ENCODE data around the gene KCNB1. TPM values are rescaled to one million over a fixed set of nuclear protein-coding genes. Genes with fewer than 3 reads are reported as not detected.
A peak's percentile ranks its signal among the peaks of the same experiment; 100 is the strongest.

Gene KCNB1
- total RNA-seq, 1 donor from 2014 or later, result not detected

GRCh38 chr20:49320460-49320859 is 162.0 kb downstream of the KCNB1 start:
- Histone ChIP-seq H3K4me3 (ENCODE audit: low read depth, low read length) (no peak overlapping the region), H3K27me3 (ENCODE audit: control insufficient read depth, insufficient read depth, low read length) (peaks cover 22% of the 10 kb centered on the region), H3K36me3 (ENCODE audit: control insufficient read depth, insufficient read depth, low read length) (no peaks in the 10 kb centered on the region)
- DNase-seq (ENCODE audit: low read depth), result peak; percentile 34
- FAIRE-seq, result no peak
- TF ChIP-seq, protein P1, sequence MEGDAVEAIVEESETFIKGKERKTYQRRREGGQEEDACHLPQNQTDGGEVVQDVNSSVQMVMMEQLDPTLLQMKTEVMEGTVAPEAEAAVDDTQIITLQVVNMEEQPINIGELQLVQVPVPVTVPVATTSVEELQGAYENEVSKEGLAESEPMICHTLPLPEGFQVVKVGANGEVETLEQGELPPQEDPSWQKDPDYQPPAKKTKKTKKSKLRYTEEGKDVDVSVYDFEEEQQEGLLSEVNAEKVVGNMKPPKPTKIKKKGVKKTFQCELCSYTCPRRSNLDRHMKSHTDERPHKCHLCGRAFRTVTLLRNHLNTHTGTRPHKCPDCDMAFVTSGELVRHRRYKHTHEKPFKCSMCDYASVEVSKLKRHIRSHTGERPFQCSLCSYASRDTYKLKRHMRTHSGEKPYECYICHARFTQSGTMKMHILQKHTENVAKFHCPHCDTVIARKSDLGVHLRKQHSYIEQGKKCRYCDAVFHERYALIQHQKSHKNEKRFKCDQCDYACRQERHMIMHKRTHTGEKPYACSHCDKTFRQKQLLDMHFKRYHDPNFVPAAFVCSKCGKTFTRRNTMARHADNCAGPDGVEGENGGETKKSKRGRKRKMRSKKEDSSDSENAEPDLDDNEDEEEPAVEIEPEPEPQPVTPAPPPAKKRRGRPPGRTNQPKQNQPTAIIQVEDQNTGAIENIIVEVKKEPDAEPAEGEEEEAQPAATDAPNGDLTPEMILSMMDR (IDR thresholded peaks at IDR 0.05; ENCODE audit: insufficient read depth, low read length, severe bottlenecking), result no peak

DNA sequence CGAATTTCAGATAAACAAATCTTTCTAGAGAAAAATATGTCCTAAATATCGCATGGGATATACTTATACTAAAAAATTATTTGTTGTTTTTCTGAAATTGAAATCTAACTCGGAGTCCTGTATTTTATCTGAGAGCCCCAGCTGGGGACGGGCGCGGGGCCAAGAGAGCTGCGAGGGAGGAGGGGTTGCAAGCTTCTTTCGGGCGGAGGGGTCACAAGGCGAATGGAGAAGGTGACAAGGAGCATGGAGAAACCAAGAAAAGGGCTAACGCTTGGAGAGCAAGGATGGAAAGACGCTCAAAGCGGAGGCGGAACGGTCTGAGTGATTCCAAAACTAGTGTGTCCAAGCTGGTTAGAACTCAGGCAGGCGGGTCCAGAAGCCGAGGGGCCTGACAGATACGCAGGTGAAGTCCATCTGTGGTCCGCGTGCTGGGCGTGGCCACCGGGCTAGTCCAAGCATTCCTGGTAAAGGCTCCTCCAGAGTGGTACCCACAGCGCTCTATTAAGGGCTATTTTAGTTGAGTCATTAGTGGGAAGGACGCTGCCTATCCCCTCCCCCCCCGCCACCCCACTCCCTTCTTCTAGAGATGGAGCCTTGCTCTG is 163.2 kb downstream of the KCNB1 start:
- TF ChIP-seq, protein P1 (IDR thresholded peaks at IDR 0.05; ENCODE audit: insufficient read depth, low read length, severe bottlenecking), result no peak
- Histone ChIP-seq H3K4me3 (ENCODE audit: low read depth, low read length) (no peak overlapping the region), H3K36me3 (ENCODE audit: control insufficient read depth, insufficient read depth, low read length) (no peaks in the 10 kb centered on the region), H3K27me3 (ENCODE audit: control insufficient read depth, insufficient read depth, low read length) (peaks cover 20% of the 10 kb centered on the region)
- DNase-seq (ENCODE audit: low read depth), result no peak
- FAIRE-seq, result no peak

GRCh38 chr20:49318430-49319207 is 163.8 kb downstream of the KCNB1 start:
- Histone ChIP-seq H3K27me3 (ENCODE audit: control insufficient read depth, insufficient read depth, low read length) (peaks cover 20% of the 10 kb centered on the region), H3K36me3 (ENCODE audit: control insufficient read depth, insufficient read depth, low read length) (no peaks in the 10 kb centered on the region), H3K4me3 (ENCODE audit: low read depth, low read length) (peak overlapping the region; percentile 1)
- FAIRE-seq (no peak), DNase-seq (ENCODE audit: low read depth) (no peak)
- TF ChIP-seq, protein P1 (IDR thresholded peaks at IDR 0.05; ENCODE audit: insufficient read depth, low read length, severe bottlenecking), result no peak

DNA sequence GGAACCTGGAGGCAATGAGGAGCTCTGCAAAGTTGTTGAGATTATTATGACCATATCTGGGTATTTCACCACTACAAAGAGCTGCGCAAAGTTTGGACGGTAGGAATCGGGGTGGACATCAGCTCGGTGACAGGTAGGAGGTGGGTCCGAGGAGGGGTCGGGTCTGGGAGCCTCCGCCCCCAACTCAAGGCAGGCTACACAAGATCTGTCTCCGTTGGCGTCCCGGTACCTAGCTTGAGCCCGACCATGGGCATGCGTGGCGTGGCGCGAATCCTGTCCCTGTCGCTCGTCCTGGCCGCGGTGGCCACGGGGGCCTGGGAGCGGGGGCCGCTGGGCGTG is 164.4 kb downstream of the KCNB1 start:
- TF ChIP-seq, protein P1 (IDR thresholded peaks at IDR 0.05; ENCODE audit: insufficient read depth, low read length, severe bottlenecking), result no peak
- Histone ChIP-seq H3K4me3 (ENCODE audit: low read depth, low read length) (no peak overlapping the region), H3K36me3 (ENCODE audit: control insufficient read depth, insufficient read depth, low read length) (no peaks in the 10 kb centered on the region), H3K27me3 (ENCODE audit: control insufficient read depth, insufficient read depth, low read length) (peaks cover 20% of the 10 kb centered on the region)
- FAIRE-seq, result no peak
- DNase-seq (ENCODE audit: low read depth), result no peak

DNA sequence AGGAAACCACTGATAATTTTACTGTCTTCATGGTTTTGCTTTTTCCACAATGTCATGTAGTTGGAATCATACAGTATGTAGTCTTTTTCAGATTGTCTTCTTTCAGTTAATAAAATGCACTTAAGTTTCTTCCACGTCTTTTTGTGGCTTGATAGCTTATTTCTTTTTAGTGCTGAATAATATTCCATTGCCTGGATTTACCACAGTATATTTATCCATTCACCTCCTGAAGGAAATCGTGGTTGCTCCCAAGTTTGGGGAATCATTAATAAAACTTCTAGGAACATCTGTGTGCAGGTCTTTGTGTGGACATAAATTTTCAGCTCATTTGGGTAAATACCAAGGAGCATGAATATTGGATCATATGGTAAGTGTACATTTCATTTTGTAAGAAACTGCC is 165.8 kb downstream of the KCNB1 start:
- no peak for FAIRE-seq
- Histone ChIP-seq H3K27me3 (ENCODE audit: control insufficient read depth, insufficient read depth, low read length) (peaks cover 20% of the 10 kb centered on the region), H3K4me3 (ENCODE audit: low read depth, low read length) (no peak overlapping the region), H3K36me3 (ENCODE audit: control insufficient read depth, insufficient read depth, low read length) (no peaks in the 10 kb centered on the region)
- DNase-seq (ENCODE audit: low read depth), result no peak
- TF ChIP-seq, protein P1 (IDR thresholded peaks at IDR 0.05; ENCODE audit: insufficient read depth, low read length, severe bottlenecking), result no peak

Data from bronchial epithelial cell (primary cell).